UCSD-AML1 (cell line): Measurements from ENCODE around the gene FITM1.
"Not testable (repeated sequence)": the region's sequence is repeated elsewhere in the genome, so short reads cannot be mapped to it uniquely, and the experiment has no call there.

ENCODE experiments used
- DNase-seq: peaks from one replicate; lab custom pipeline; 2025; ENCODE audit not compliant: unreplicated experiment; lab: John Stamatoyannopoulos, UW

FITM1 gene

DNA sequence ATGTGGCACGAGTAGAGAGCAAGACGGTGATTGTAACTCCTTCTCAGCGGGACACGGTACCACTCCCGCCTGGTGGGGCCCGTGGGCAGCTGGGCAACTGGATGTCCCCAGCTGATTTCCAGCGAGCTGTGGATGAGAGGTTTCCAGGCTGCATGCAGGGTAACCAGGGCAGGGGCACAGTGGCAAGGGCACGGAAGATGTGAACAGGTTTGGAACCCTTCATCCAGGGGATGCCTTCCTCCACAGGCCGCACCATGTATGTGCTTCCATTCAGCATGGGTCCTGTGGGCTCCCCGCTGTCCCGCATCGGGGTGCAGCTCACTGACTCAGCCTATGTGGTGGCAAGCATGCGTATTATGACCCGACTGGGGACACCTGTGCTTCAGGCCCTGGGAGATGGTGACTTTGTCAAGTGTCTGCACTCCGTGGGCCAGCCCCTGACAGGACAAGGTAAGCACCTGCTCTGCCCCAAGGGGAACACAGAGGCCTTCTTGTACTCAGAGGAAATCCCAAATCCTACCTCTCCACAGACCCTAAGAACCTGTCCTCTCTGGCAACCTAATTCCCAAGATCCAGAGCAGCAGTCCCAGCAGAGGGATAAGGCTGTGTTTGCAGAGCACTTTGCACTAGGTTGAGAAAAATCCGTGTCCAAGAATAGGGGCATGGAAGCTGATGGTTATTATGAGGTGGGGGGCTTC is 32.1 kb upstream of the FITM1 start:
- DNase-seq: no peak

DNA sequence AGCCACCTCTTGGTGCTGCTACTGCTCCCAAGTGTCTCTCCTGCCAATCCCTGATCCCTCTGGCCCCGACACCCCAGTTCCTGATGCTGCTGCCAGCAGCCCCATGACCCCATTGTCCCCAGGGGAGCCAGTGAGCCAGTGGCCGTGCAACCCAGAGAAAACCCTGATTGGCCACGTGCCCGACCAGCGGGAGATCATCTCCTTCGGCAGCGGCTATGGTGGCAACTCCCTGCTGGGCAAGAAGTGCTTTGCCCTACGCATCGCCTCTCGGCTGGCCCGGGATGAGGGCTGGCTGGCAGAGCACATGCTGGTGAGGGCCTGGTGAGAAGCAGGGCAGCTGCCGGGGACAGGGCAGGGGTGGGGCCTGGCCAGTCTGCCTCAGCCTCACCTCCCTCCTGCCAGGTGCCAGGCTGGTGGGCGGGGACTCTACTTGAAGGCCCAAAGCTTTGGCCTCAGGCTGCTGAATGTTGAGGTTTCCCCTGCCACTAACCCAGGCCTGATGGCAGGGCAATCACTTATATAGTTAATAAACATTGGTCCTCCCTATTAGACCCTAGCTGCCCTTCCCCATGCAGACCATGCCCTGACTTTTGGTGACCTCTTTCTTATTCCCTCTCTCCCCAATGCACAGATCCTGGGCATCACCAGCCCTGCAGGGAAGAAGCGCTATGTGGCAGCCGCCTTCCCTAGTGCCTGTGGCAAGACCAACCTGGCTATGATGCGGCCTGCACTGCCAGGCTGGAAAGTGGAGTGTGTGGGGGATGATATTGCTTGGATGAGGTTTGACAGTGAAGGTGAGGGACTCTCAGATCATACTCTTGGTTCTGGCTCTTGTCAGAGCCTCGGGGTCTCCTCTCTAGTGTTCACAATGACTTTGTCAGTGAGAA is 31.3 kb upstream of the FITM1 start:
- DNase-seq: no peak

GRCh38 chr14:24100197-24100981 is 30.1 kb upstream of the FITM1 start:
- DNase-seq: no peak

DNA sequence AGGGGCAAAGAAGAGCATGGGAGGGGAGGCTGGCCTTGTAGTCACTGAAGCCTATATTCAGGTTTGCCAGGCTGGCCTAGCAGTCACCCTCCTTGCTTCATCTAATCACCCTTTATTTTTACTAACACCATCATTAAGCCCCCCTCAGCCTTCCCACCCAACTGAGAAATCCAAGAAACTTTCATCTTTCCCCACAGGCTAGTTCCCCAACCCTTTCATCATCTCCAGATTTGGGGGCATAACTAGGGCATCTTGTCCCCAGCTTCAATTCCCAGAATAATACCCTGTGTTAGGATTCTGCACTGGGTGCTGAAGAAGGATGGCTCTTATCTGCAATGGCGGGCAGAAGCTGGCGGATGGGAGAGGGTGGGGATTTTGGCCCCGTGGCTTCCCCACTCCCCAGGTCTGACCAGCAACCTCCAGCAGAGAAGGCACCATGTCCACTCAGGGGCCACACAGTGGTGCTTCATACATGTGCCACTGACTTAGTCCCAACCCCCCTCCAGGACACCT is 29.4 kb upstream of the FITM1 start:
- DNase-seq: no peak

- no peak for DNase-seq
Measured at GRCh38 chr14:24102357-24103048, 28.0 kb upstream of the FITM1 start.

GRCh38 chr14:24103451-24103850 is 27.0 kb upstream of the FITM1 start:
- no peak for DNase-seq

DNA sequence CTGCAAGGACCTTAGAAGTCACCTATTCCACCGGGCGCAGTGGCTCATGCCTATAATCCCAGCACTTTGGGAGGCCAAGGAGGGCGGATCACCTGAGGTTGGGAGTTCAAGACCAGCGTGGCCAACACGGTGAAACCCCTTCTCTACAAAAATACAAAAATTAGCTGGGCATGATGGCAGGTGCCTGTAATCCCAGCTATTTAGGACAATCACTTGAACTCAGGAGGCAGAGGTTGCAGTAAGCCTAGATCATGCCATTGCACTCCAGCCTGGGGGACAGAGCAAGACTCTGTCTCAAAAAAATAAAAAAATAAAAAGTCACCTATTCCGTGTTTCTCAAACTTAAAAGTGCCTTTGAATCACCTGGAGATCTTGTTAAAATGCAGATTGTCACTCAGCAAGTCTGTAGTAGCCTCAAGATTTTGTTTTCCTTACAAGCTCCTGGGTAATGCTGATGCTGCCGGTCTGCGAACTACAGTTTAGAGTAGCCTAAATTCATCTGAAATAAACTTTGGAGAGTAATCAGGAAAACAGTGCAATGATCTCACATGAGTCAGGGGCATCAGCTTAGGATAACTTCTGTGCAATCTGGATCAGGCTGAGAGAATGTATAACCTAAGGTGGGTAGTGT is 24.7 kb upstream of the FITM1 start:
- DNase-seq: not testable (repeated sequence)

- no peak for DNase-seq
Measured at GRCh38 chr14:24106672-24107271, 23.7 kb upstream of the FITM1 start.

DNA sequence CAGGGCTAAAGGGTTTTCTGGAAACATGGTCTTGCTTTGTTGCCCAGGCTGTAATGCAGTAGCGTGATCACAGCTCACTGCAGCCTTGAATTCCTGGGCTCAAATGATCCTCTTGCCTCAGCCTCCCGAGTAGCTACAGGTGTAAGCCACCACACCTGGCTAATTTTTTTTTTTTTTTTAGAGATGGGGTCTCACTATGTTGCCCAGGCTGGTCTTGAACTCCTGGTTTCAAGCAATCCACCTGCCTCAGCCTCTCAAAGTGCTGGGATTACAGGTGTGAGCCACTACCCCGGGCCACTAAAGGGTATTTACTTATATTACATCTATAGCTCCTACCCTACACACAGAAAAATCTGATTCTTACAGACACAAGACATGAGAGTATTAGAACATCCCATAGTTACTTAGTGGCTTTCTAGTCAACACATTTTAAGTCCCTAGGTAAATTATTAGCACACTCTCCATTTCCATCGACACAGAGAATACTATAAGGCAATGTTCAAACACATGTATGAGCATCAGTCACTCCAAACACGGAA is 22.1 kb upstream of the FITM1 start:
- no peak for DNase-seq

DNA sequence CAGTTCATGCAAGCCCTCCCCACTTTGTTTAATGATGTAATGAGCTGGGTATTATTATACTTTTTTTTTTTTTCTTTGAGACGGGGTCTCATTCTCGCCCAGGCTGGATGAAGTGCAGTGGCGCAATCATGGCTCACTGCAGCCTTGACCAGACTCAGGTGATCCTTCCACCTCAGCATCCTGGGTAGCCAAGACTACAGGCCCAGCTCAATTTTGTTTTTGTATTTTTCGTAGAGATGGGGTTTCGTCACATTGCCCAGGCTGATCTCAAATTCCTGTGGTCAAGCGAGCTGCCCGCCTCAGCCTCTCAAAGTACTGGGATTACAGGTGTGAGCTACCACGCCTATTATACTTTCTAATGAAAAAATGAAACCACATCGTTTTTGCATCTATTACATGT is 20.4 kb upstream of the FITM1 start:
- DNase-seq: no peak

- no peak for DNase-seq
Measured at GRCh38 chr14:24110523-24110922, 19.9 kb upstream of the FITM1 start.

- no peak for DNase-seq
Measured at GRCh38 chr14:24113379-24113800, 17.1 kb upstream of the FITM1 start.

- peak; percentile 92 for DNase-seq
Measured at GRCh38 chr14:24113801-24114531, 16.5 kb upstream of the FITM1 start.

- peak; percentile 99 for DNase-seq
Measured at GRCh38 chr14:24114532-24115421, 15.7 kb upstream of the FITM1 start, which contains the start of the genes DCAF11 and NRL. TSS of gene DCAF11 (plus strand) at chr14:24114777. CDS start at chr14:24115595, 818 bp downstream. TSS of gene NRL (minus strand) at chr14:24114949. CDS start at chr14:24082848, 32,101 bp downstream.

DNA sequence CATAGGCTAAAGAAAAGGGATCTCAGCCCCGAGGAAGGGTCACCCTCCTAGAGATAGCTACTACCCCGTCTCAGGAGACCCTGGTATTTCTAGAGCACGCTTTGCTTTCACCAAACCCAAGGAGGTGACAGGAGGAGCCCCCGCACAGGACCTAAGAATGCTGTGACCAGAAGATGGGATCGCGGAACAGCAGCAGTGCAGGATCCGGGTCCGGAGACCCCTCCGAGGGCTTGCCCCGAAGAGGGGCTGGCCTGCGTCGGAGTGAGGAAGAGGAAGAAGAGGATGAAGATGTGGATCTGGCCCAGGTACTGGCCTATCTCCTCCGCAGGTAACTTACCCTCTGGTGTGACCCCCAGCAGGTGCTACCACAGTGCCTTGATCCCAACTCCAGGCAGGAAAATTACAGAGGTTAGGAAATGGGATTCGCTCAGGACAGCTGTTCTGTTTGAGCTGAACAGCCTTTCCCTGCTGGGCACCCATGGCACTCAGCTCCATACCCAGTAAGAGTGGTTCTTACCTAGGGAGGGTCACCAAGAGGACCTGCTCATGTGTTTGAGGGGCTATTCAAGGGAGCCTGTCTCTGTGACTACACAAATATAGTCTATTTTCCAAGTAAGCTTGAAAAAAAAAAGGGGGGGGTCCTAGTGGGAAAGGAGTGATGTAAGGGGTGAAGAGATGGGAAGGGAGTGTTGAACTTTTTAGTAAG is 14.9 kb upstream of the FITM1 start:
- no peak for DNase-seq

- DNase-seq: no peak
Measured at GRCh38 chr14:24116128-24116814, 14.2 kb upstream of the FITM1 start.
